ENCODE data around the gene ARL6IP4.

Gene ARL6IP4

DNA sequence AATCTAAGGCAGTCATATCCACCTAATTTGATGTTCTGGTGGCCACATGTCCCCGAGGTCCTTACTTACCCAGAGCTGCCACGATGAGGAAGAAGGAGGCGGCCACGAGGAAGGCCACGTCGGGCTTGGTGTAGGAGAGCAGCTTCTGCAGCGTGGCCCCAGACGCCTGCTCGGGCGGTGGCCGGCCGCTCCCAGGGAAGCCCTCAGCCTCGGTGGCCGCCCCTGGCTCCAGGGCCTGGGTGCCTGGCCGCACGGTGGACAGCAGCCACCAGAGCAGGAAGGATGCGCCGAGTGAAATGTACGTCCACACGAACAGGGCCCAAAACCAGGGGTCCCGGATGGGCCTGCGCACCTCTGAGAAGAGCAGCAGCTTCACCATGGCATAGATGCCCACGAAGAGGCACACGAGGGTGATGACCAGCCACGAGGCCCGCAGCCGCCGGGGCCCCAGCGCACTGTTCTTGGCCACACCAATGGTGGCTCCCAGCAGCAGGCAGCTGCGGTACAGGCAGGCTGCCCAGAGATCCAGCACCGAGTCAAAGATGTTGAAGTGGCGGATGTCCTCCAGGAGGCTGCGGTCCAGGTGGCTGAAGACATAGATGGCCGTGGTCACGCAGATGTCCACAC lies 20.8 kb upstream of the ARL6IP4 start:
- DNase-seq: no peak

DNA sequence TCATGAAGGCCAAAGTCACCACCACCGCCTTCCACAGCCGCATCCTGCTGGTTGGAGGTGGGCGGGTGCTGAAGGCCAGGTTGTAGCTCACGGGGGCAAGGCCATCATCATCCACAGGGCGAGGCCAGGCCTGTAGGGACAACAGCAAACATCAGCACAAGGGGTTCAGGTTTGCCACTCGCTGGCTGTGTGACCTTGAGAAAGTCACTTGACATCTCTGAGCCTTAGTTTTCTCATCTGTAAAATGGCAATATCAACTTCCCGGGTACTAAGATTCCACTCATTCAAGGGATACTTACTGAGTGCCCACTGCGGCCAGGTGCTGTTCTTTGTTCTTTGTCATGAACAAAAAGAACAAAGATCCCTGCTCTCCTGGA lies 20.3 kb upstream of the ARL6IP4 start:
- no peak for DNase-seq

- DNase-seq: no peak
Measured at GRCh38 chr12:122961531-122962329, 18.8 kb upstream of the ARL6IP4 start.

DNA sequence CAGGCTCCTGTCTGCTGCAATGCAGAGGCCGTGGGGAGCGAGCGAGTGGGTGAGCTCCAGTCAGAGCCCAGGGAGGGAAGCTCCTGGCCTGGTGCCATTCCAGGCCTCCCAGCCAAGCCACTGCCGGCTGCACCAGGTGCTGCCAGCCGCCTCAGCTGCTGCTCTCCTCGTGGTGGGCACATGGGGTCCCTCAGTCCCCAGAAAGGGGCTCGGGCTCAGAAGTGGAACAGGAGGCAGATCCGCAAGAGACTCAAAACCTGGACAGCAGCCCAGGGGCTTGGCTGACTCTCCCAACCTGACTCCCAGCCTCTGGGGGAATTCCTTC lies 16.6 kb upstream of the ARL6IP4 start:
- no peak for DNase-seq

DNA sequence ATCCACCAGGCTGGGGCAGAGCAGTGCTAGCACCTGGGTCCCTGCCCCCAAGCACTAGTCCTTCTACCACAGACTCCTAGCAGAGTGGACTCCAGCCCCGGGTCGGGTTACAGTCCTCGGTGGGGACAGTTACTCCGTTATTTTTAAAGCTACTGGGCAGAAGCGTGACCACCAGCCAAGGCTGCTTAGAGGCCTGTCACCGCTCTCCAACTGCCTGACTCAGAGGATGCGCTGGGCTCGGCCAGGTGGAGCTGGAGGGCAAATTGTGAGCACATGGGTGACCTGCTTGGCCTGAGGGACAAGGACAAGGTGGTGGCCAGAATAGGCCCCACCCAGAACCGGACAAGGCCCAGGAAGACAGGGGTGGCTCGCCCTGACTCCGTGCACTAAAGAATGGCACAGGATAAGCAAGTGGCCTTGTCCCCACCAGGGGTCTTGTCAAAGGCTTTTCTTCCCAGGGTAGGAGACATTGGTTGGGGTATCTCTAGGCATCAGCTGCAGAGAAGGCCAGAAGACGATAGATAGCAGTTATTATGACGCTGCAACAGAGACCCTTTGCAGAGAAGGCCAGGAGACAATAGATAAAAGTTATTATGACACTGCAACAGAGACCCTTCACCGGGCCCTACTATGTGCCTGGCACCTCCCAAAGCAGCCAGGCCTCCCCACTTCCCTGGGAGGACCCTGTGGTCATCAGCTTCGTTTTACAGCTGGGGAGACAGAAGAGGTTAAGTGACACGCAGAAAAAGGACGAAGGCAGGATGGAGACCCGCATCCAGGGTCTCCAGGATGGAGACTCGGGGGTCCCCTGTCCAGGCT lies 15.8 kb upstream of the ARL6IP4 start:
- DNase-seq: no peak

DNA sequence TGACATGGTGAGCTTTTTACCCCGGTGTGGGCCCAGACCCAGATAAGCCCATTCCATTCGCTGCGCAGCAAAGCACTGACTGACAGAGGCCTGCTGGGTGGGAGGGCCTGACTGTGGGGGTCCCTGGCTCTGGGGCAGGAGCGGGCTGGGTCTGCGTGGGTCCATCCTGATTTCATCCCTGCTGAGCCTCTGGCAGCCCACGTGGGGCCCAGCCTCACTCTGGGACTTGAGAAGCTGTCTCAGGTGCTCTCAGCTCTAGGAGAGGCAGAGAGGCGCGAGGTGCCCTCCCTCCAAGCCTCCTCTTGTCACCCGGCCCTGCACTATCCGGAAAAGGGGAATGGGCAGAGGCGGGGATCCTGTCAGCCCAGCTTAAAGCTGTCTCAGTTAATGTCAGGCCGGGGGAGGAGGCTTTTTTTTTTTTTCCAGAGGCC lies 15.1 kb upstream of the ARL6IP4 start:
- no peak for DNase-seq

- DNase-seq: peak; percentile 99
Measured at GRCh38 chr12:122965851-122966742, 14.4 kb upstream of the ARL6IP4 start, which contains the start of gene ABCB9. Gene ABCB9 (minus strand): TSS chr12:122966463. CDS start chr12:122960235, 6,228 bp downstream.

DNA sequence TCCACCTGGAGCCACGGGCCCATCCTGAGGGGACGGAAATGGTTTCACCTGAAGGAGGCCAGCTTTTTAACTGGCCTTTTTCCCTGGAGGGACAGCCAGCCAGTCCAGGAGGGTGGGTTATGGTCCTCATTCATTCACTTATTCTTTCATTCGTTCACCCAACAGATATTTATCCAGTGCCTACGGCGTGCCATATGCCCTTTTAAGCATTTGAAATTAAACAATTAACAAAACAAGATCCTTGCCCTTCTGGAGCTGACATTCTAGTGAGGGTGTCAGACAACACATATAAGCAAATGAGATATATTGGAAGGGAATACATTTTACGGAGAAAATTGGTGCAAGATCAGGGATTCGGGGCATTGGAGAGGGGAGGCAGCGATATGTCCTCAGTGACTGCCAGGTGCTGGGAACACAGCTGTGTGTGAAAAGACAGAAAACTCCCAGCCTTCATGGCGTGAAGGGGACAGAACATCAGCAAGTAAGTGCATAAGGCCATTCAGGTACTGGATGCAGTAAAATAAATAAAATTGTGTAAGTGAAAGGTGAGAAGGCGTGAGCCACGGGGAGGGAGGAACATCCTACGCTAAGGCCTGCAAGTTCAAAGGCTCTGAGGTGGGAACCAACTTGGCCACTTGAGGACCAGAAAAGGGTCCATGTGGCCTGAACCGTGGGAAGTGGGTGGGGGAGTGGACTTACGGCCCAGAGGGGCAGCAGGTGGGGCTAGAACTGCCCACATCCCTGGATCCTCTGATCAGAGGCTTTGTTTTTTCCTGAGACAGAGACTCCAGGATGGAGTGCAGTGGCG lies 13.5 kb upstream of the ARL6IP4 start:
- DNase-seq: no peak

GRCh38 chr12:122968104-122968503 lies 12.4 kb upstream of the ARL6IP4 start:
- DNase-seq: no peak

GRCh38 chr12:122969676-122970075 lies 10.8 kb upstream of the ARL6IP4 start:
- no peak for DNase-seq

- DNase-seq: peak; percentile 97
Measured at GRCh38 chr12:122974274-122974891, 6.1 kb upstream of the ARL6IP4 start.

DNA sequence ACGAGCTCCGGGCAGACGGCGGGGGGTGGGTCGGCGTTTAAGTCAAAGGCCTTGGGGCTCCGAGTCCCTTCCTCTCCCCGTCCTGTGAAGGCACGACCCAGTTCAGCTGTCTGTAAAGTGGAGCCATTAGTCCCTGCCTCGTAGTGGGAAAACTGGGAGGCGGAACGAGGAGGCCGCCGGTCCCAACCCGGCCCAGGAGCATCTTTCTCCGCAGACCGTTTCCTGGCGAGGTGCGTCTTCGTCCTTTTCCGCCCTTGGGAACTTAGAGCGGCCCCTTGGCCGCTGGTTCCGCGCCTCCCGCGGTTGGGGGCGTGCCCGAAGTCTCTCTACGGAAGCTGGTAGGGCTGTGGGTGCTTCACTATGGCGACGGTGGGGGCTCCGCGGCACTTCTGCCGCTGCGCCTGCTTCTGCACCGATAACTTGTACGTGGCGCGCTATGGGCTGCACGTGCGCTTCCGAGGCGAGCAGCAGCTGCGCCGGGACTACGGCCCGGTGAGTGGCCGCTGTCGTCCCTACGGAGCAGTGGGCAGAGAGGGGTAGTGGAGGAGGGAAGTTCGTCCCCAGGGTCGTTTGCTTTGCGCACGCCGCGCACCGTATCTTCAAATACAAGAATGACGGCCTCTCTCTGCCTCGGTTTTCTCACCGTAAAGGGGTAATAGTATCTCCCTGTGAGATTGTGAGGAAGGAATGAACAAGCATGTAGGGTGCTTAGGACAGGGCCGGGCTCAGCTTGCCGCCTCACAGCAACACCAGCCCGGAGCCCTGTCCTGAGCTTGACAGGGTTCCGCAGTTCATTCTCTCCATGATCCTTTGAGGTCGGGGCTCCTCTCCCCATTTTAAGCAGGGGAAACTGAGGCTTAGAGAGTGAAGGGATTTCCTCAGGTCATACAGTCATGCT lies 5.3 kb upstream of the ARL6IP4 start, which contains the start of gene OGFOD2:
TSS of gene OGFOD2 (plus strand) at position 353 of the 898 bp plus-strand sequence. CDS start at position 361, 8 bp downstream.
- DNase-seq: peak; percentile 93

- DNase-seq: no peak
Measured at GRCh38 chr12:122975790-122976647, 4.5 kb upstream of the ARL6IP4 start.

DNA sequence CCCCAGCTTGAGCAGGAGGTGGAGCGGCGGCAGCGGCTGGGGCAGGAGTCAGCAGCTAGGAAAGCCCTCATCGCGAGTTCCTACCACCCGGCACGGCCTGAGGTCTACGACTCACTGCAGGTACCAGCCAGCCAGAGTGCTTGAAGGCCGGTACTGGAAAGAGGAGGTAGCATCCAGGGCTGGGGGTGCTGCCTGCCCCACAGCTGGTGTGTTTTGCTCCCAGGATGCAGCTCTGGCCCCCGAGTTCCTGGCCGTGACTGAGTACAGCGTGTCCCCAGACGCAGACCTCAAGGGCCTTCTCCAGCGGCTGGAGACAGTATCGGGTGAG lies 3.9 kb upstream of the ARL6IP4 start:
- DNase-seq: no peak

DNA sequence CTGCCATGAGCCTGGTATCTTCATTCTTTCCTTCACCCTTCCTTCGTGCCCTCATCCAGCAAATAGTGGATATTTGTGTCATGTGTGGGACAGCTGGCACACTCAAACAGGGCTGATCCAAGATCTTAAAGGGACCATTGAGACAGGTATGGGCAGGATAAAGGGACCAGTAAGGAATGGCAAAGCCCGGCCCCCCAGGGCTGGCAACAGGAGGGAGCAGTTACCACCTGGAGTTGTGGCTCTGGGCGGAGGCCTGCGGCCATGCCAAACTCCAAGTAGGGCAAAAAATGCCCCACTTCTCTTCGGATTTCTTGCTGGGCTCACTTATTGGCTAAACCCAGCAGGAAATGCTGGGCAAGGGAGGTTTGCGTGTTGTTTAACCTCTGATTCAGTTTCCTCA lies 3.3 kb upstream of the ARL6IP4 start:
- DNase-seq: no peak

DNA sequence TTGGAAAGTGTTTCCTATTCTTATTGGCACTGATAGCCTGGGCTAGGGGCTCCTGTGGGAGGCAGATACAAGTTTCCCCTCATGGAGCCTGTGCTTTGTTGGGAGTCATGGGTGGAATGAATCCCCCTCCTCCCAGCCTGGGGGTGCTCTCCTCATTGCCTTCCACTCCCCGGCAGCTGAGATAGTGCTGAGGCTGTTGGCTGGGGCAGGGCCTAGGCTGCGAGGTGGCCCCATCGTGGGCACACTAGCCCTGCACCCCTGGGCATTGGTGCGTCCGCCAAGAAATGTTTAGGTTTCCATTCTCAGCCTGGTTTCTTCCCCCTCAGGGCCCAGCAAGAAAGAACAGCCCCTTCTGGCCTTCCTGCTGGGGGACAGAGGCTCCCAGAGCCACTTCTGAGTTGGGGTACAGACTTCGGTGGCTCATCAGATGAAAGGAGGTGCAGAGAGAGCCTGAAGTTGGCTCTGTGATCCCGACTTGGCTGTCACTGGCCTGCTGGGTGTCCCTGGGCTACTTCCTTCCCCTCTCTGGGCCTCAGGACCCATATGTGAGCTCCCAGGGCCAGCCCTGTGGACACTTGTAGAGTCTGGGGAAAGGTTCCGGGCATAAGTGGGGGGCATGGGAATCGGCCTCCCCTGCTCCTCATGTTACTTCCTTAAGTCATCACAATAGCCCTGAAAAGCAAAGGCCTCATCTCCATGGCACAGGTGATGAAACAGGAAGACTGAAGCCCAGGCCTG lies 2.7 kb upstream of the ARL6IP4 start:
- no peak for DNase-seq

GRCh38 chr12:122978507-122978955 lies 1.9 kb upstream of the ARL6IP4 start:
- DNase-seq: no peak

Data from NCI-H146 (cell line).